HCT116 (cell line): ENCODE results near the gene ARHGEF1. TPM values are rescaled to one million over a fixed set of nuclear protein-coding genes. Genes with fewer than 3 reads are reported as not detected.

Experiments used
- ATAC-seq: fragments of 200-7000 bp; cut with Tn5 transposase; 2 replicates; pipeline ENCODE4 v1.9.1; 2020; ENCODE audit warnings: mild to moderate bottlenecking, moderate library complexity
- BruUV-seq: library from RNA; stranded (reverse); fragments of 400-500 nt; replicated peaks from 2 replicates; lab custom pipeline; 2021; lab: Mats Ljungman, UMichigan
- CTCF ChIA-PET: fragments of 300-600 bp; sonication (Branson Sonifier 250); formaldehyde crosslinking; loops from one replicate; lab custom pipeline; 2021; ENCODE audit warnings: antibody characterized with exemption; lab: Charles Lee
- POLR2A ChIA-PET: fragments of 300-600, 350-600 bp; sonication (Branson Sonifier 250); formaldehyde crosslinking; loops from one replicate; lab custom pipeline; 2021; ENCODE audit warnings: antibody characterized with exemption; lab: Charles Lee
- RAD21 ChIA-PET, 2 experiments: fragments of 300-600 bp; sonication (Branson Sonifier 250); formaldehyde crosslinking; loops; one replicate each; lab custom pipeline; 2023; ENCODE audit warnings: low total read pairs in 2 of 2; ENCODE audit not compliant: uncharacterized antibody in 2 of 2, unreplicated experiment in 2 of 2, low non-redundant PET in 1 of 2; lab: Charles Lee
- DNase-seq: peaks from one replicate; pipeline ENCODE4 v3.0.0-alpha.2; 2010; ENCODE audit warnings: low read depth, low spot score
- H2AFZ ChIP-seq: fragments of 200-600 bp; shearing (Covaris generic), sonication (generic); 2 replicates; pipeline ENCODE4 v1.6.1; 2017; ENCODE audit warnings: low read depth, mixed run types, mixed read lengths, antibody characterized with exemption, low read length; ENCODE audit not compliant: poor library complexity, severe bottlenecking
- H3K27ac ChIP-seq: 2 replicates; pipeline ENCODE4 v1.5.1; 2012; ENCODE audit warnings: low read depth, low read length
- H3K27me3 ChIP-seq: fragments of 200-600 bp; sonication (generic); 2 replicates; pipeline ENCODE4 v1.6.1; 2016; ENCODE audit warnings: mixed run types, low read length, mixed read lengths; ENCODE audit not compliant: insufficient read depth
- H3K36me3 ChIP-seq, 2 experiments: fragments of 200-500 bp in 1 of 2; fragments of 200-600 bp in 1 of 2; sonication (Bioruptor generic) in 1 of 2; sonication (generic) in 1 of 2; 2 replicates each; pipeline versions ENCODE4 v1.5.1 to v1.6.1; 2014 to 2016; ENCODE audit warnings: low read length in 2 of 2, inconsistent platforms in 1 of 2, mixed read lengths in 1 of 2, mixed run types in 1 of 2; ENCODE audit not compliant: insufficient read depth in 2 of 2, control insufficient read depth in 1 of 2
- H3K4me1 ChIP-seq, 2 experiments: fragments of 200-600 bp in 1 of 2; sonication (generic) in 1 of 2; 2 replicates each; pipeline versions ENCODE4 v1.5.1 to v1.6.1; 2012 to 2017; ENCODE audit warnings: low read length in 2 of 2, inconsistent platforms in 1 of 2, mild to moderate bottlenecking in 1 of 2, mixed read lengths in 1 of 2, mixed run types in 1 of 2, moderate library complexity in 1 of 2; ENCODE audit not compliant: insufficient read depth in 2 of 2, control insufficient read depth in 1 of 2
- H3K4me2 ChIP-seq: fragments of 200-600 bp; sonication (generic); 2 replicates; pipeline ENCODE4 v1.6.1; 2017; ENCODE audit warnings: mixed run types, low read length, mixed read lengths
- H3K4me3 ChIP-seq, 2 experiments: fragments of 200-600 bp in 1 of 2; sonication (generic) in 1 of 2; replicated peaks in 1 of 2; 2 replicates each; pipeline ENCODE4 v1.5.1; 2011 to 2016; ENCODE audit warnings: low read length in 2 of 2, control low read depth in 1 of 2, low read depth in 1 of 2, mild to moderate bottlenecking in 1 of 2, mixed read lengths in 1 of 2, mixed run types in 1 of 2
- H3K79me2 ChIP-seq: fragments of 200-600 bp; sonication (generic); 2 replicates; pipeline ENCODE4 v1.6.1; 2017; ENCODE audit warnings: mild to moderate bottlenecking, mixed run types, low read length, moderate library complexity, mixed read lengths; ENCODE audit not compliant: insufficient read depth
- H3K9ac ChIP-seq: fragments of 200-600 bp; sonication (generic); 2 replicates; pipeline ENCODE4 v1.6.1; 2016; ENCODE audit warnings: low read length, mixed read lengths
- H3K9me2 ChIP-seq: fragments of 200-600 bp; sonication (generic), shearing (Covaris generic); 2 replicates; pipeline ENCODE4 v1.6.1; 2017; ENCODE audit warnings: mixed run types, mild to moderate bottlenecking, moderate library complexity; ENCODE audit not compliant: insufficient read depth
- H3K9me3 ChIP-seq, 2 experiments: fragments of 200-500 bp in 1 of 2; fragments of 200-600 bp in 1 of 2; sonication (Bioruptor generic) in 1 of 2; sonication (generic) in 1 of 2; 2 replicates each; pipeline ENCODE4 v1.6.1; 2014 to 2017; ENCODE audit warnings: low read length in 2 of 2, mixed read lengths in 2 of 2, inconsistent platforms in 1 of 2, low read depth in 1 of 2, mild to moderate bottlenecking in 1 of 2, mixed run types in 1 of 2, moderate library complexity in 1 of 2; ENCODE audit not compliant: control insufficient read depth in 1 of 2, insufficient read depth in 1 of 2
- H4K20me1 ChIP-seq: fragments of 200-600 bp; sonication (generic), shearing (Covaris generic); 2 replicates; pipeline ENCODE4 v1.6.1; 2017; ENCODE audit warnings: mixed run types, mild to moderate bottlenecking, moderate library complexity; ENCODE audit not compliant: insufficient read depth
- ATF3 ChIP-seq: IDR thresholded peaks from 2 replicates; pipeline ENCODE4 v1.6.1; 2012
- ELF1 ChIP-seq: IDR thresholded peaks from 2 replicates; pipeline ENCODE4 v1.6.1; 2012; ENCODE audit warnings: low read depth, borderline replicate concordance
- EZH2phosphoT487 ChIP-seq: fragments of 200-600 bp; IDR thresholded peaks from 2 replicates; pipeline ENCODE4 v1.6.1; 2018; ENCODE audit warnings: antibody characterized with exemption, borderline replicate concordance
- POLR2A ChIP-seq: IDR thresholded peaks from 2 replicates; pipeline ENCODE4 v1.7.0; 2011; ENCODE audit warnings: borderline replicate concordance; ENCODE audit not compliant: insufficient read depth, insufficient read length; ENCODE audit errors: extremely low read depth
- SP1 ChIP-seq: IDR thresholded peaks from 2 replicates; pipeline ENCODE4 v1.6.1; 2012; ENCODE audit warnings: low read depth
- TCF7L2 ChIP-seq: IDR thresholded peaks from 2 replicates; pipeline ENCODE4 v1.7.0; 2011; ENCODE audit warnings: borderline replicate concordance, inconsistent platforms; ENCODE audit not compliant: insufficient read depth, insufficient read length; ENCODE audit errors: extremely low read depth
- intact Hi-C: fragments of 100-400 bp; cut with micrococcal nuclease; formaldehyde crosslinking; loops from 2 replicates; pipeline ENCODE4 v1.10.0; 2022
- total RNA-seq: library from RNA; stranded (reverse); gene quantifications from one replicate; pipeline ENCODE4 v1.2.1, GENCODE V29; 2021; ENCODE audit not compliant: unreplicated experiment
- TF ChIP-seq, protein P1 (sequence below): IDR thresholded peaks from 2 replicates; pipeline ENCODE4 v1.6.1; 2012; ENCODE audit warnings: low read depth

Gene ARHGEF1
- total RNA-seq, 1 experiment from 2014 or later: 110 TPM

DNA sequence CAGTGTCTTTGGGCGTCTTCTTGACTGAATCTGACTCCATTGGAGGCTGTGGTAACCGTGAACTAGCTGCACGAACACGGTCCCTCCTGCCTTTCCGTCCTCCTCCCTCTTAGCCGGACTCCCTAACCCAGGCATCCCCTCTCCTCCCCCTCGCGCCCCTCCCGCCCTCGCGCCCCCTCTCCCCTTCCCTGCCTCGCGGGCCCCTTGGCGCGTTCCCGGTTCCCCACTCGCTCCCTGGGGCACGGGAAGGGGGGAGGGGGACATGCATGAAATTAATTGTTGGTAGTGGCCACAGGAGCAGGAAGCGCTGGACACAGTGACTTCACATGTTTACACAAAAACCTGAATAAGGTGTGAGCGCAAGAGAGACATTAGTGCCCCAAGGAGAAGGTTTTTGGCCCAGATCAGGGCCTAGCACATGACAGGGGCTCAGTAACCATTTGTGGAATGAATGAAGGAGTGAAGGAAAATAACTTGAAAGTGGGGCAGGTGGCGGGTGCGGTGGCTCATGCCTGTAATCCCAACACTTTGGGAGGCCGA is 37.9 kb upstream of the ARHGEF1 start:
- intact Hi-C loops: no loop called here
- no peak for ATAC-seq
- H4K20me1 ChIP-seq: no peaks in the 10 kb centered on the region
- no peaks in the 10 kb centered on the region for H3K9me3 ChIP-seq
- no peaks in the 10 kb centered on the region for H3K79me2 ChIP-seq
- H3K27ac ChIP-seq: no peak overlapping the region
- no peak overlapping the region for H3K9ac ChIP-seq
- no peaks in the 10 kb centered on the region for H3K36me3 ChIP-seq
- H3K9me2 ChIP-seq: no peaks in the 10 kb centered on the region
- H2AFZ ChIP-seq: no peak overlapping the region
- no peaks in the 10 kb centered on the region for H3K4me1 ChIP-seq
- TF ChIP-seq POLR2A: no peak
- TF ChIP-seq, protein P1, sequence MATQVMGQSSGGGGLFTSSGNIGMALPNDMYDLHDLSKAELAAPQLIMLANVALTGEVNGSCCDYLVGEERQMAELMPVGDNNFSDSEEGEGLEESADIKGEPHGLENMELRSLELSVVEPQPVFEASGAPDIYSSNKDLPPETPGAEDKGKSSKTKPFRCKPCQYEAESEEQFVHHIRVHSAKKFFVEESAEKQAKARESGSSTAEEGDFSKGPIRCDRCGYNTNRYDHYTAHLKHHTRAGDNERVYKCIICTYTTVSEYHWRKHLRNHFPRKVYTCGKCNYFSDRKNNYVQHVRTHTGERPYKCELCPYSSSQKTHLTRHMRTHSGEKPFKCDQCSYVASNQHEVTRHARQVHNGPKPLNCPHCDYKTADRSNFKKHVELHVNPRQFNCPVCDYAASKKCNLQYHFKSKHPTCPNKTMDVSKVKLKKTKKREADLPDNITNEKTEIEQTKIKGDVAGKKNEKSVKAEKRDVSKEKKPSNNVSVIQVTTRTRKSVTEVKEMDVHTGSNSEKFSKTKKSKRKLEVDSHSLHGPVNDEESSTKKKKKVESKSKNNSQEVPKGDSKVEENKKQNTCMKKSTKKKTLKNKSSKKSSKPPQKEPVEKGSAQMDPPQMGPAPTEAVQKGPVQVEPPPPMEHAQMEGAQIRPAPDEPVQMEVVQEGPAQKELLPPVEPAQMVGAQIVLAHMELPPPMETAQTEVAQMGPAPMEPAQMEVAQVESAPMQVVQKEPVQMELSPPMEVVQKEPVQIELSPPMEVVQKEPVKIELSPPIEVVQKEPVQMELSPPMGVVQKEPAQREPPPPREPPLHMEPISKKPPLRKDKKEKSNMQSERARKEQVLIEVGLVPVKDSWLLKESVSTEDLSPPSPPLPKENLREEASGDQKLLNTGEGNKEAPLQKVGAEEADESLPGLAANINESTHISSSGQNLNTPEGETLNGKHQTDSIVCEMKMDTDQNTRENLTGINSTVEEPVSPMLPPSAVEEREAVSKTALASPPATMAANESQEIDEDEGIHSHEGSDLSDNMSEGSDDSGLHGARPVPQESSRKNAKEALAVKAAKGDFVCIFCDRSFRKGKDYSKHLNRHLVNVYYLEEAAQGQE: no peak
- TF ChIP-seq SP1: no peak
- H3K27me3 ChIP-seq: no peaks in the 10 kb centered on the region
- CTCF ChIA-PET: no interaction called here
- no peak overlapping the region for H3K4me3 ChIP-seq
- no TSS peak for BruUV-seq
- RAD21 ChIA-PET: no interaction called here
- H3K4me2 ChIP-seq: no peak overlapping the region
- no peak for DNase-seq
- POLR2A ChIA-PET: no interaction called here

- POLR2A ChIA-PET: interaction anchor here (1.5 kb wide), 1 partner anchor 12 kb away, joined by 6 read pairs; the partner anchor contains the start of gene RPS19
- CTCF ChIA-PET: no interaction called here
- ATAC-seq (no peak), DNase-seq (no peak)
- Histone ChIP-seq H3K9me3 (no peaks in the 10 kb centered on the region), H3K4me2 (no peak overlapping the region), H3K9me2 (no peaks in the 10 kb centered on the region), H4K20me1 (no peaks in the 10 kb centered on the region), H3K79me2 (no peaks in the 10 kb centered on the region), H3K9ac (no peak overlapping the region), H3K27ac (no peak overlapping the region), H3K27me3 (peaks cover 17% of the 10 kb centered on the region; the same call in 1 of the 2 replicates), H3K36me3 (no peaks in the 10 kb centered on the region), H3K4me1 (no peaks in the 10 kb centered on the region), H2AFZ (no peak overlapping the region), H3K4me3 (no peak overlapping the region)
- RAD21 ChIA-PET: no interaction called here
- TF ChIP-seq TCF7L2 (no peak), ELF1 (no peak), ATF3 (no peak), EZH2phosphoT487 (no peak)
- TF ChIP-seq, protein P1: no peak
- BruUV-seq: no TSS peak
- intact Hi-C loops: no loop called here
Measured at GRCh38 chr19:41847351-41848105, 35.5 kb upstream of the ARHGEF1 start.
